SH-SY5Y (cell line): ENCODE results near the gene PTPDC1.

Experiments used
- GATA2 ChIP-seq: IDR thresholded peaks from 2 replicates; pipeline ENCODE4 v1.6.1; 2011; ENCODE audit warnings: mild to moderate bottlenecking, low read depth, low read length
- GATA3 ChIP-seq: IDR thresholded peaks from 2 replicates; pipeline ENCODE4 v1.6.1; 2011; ENCODE audit warnings: low read depth, mild to moderate bottlenecking, low read length, moderate library complexity

The PTPDC1 gene

GRCh38 chr9:94111446-94111845, 27.2 kb downstream of the PTPDC1 start:
- TF ChIP-seq GATA3 (no peak), GATA2 (no peak)

GRCh38 chr9:94112716-94113465, 28.6 kb downstream of the PTPDC1 start:
- TF ChIP-seq GATA2 (no peak), GATA3 (no peak)

GRCh38 chr9:94120854-94121376, 36.7 kb downstream of the PTPDC1 start:
- TF ChIP-seq GATA2 (no peak), GATA3 (no peak)

- TF ChIP-seq GATA3 (no peak), GATA2 (no peak)
These were observed 42.6 kb downstream of the PTPDC1 start for GRCh38 chr9:94126844-94127243.

GRCh38 chr9:94127806-94128205, 43.5 kb downstream of the PTPDC1 start:
- TF ChIP-seq GATA3 = no peak

GRCh38 chr9:94128580-94128979, 44.3 kb downstream of the PTPDC1 start:
- TF ChIP-seq GATA2 = no peak
- no peak for TF ChIP-seq GATA3

- TF ChIP-seq GATA2 (no peak), GATA3 (no peak)
These were observed 50.4 kb downstream of the PTPDC1 start for GRCh38 chr9:94134629-94135028.

- TF ChIP-seq GATA2 = no peak
- TF ChIP-seq GATA3 = no peak
These were observed 51.0 kb downstream of the PTPDC1 start for GRCh38 chr9:94135222-94135621.

- TF ChIP-seq GATA2 (no peak), GATA3 (no peak)
These were observed 55.6 kb downstream of the PTPDC1 start for GRCh38 chr9:94139672-94140417.

GRCh38 chr9:94140418-94140780, 56.1 kb downstream of the PTPDC1 start:
- TF ChIP-seq GATA3 (no peak), GATA2 (no peak)

- TF ChIP-seq GATA2 = no peak
- no peak for TF ChIP-seq GATA3
These were observed 56.8 kb downstream of the PTPDC1 start for GRCh38 chr9:94140791-94141790.

GRCh38 chr9:94142353-94142752, 58.1 kb downstream of the PTPDC1 start:
- TF ChIP-seq GATA3 = no peak
- no peak for TF ChIP-seq GATA2

- TF ChIP-seq GATA3 (no peak), GATA2 (no peak)
These were observed 60.1 kb downstream of the PTPDC1 start for GRCh38 chr9:94144394-94144793.

- no peak for TF ChIP-seq GATA3
- no peak for TF ChIP-seq GATA2
These were observed 61.4 kb downstream of the PTPDC1 start for GRCh38 chr9:94145640-94146039.
